NCI-H82 treated with DMSO at 0.1 percent for 48 hours (cell line): Measurements from ENCODE around the gene NPIPA2.
"Not testable (repeated sequence)": the region's sequence is repeated elsewhere in the genome, so short reads cannot be mapped to it uniquely, and the experiment has no call there.

ENCODE experiments used
- DNase-seq: peaks from one replicate; lab custom pipeline; 2025; ENCODE audit not compliant: unreplicated experiment; lab: John Stamatoyannopoulos, UW

Gene NPIPA2

DNA sequence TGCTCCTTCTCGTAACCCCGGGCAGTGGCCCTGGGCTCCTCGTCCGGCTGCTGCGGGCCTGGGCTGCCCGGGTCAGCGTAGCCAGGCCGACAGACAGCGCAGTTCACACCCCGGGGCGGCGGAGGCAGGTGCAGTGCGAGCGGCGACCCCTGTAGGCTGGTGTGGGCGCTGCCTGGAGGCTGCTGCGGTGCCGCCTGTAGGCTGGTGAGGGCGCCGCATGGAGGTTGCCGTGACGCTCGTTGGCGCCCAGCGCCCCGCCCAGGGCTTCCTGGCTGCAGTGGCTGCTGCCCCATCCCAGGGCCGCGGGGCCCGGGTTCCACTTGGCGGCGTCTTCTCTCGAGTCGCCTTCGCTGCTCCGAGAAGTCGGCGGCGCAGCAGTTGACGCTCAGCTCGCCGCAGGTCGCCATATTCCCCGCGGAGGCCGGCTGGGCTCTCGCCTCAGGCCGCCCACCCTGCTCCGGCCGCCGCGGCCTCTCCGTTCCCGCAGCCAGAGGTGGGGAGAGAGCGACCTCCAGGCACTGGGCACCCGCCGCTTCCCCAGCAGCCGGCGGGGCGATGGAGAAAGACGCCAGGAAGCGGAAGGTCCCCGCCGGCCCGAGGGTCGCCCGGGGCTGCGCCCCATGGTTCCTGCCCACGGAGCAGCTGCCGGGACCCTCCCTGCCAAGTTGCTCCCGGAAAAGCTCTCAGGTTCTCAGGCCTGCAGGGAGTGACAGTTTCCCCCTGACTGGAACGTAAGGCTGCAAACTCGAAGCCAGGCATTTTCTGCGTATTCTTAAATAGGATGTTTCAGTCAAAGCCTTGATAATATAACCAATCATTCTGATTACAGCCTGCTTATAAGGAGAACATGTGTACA is at the start of gene NPIPA2:
TSS of gene NPIPA2 (plus strand) at position 261 of the 856 bp plus-strand sequence. CDS start 5,533 bp downstream, outside the sequence.
- DNase-seq: not testable (repeated sequence)

DNA sequence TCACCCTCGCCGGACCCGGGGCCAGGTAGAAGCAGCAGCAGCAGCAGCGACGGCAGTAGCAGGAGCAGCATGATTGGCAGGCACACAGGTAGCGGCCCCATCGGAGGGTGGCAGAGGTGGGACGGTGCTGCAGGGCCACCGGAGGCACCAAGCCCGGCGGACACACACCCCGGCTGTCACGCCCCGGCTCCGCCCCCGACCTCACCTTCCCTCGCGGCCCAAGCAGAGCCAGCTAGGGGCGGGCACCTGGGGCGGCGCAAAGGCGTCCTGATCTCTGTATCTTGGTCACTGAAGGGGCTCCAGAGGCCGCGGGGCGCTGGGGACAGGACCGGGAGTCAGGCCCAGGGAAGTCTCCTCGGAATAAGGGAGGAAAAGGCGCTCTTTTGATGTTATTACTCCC is 48.2 kb upstream of the NPIPA2 start, which contains the start of gene PLA2G10:
TSS of gene PLA2G10 (minus strand) at position 180 of the 400 bp plus-strand sequence. CDS start at position 101, 79 bp downstream.
- DNase-seq: not testable (repeated sequence)

DNA sequence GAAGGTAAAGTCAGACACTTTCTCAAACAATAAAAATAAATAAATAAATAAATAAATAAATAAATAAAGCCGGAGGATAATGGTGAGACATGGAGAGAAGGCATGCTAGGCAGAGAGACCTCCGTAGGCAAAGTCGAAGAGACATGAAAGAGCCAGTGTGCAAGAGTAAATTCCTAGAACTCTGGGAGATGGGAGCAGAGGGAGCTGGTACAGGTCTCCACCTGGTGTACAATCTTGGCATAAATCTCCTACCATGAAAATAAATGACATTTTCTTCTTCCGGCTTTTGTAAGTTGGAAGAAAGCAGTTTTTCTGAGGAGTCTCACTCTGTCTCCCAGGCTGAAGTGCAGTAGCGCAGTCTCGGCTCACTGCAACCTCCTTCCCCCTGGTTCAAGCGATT is 40.5 kb upstream of the NPIPA2 start:
- DNase-seq: not testable (repeated sequence)

DNA sequence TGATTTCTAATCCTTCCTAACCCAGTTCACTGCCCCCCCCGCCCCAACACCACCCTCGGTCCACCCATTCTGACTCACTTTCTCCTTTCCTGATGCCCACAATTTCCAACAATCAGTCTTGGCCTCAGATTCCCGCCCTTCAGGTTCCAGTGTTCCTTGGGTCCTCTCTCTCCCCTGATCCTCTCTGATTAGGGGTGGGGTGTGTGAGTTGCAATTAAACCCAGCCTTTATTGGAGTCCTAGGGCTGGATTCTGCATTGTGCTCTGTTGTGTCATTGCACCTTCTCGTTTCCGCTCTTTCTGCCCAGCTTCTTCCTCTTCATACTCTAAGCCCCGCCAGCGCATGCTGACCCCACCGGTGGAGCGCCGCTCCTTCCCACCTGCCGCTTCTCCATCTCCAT is 39.7 kb upstream of the NPIPA2 start:
- DNase-seq: not testable (repeated sequence)

DNA sequence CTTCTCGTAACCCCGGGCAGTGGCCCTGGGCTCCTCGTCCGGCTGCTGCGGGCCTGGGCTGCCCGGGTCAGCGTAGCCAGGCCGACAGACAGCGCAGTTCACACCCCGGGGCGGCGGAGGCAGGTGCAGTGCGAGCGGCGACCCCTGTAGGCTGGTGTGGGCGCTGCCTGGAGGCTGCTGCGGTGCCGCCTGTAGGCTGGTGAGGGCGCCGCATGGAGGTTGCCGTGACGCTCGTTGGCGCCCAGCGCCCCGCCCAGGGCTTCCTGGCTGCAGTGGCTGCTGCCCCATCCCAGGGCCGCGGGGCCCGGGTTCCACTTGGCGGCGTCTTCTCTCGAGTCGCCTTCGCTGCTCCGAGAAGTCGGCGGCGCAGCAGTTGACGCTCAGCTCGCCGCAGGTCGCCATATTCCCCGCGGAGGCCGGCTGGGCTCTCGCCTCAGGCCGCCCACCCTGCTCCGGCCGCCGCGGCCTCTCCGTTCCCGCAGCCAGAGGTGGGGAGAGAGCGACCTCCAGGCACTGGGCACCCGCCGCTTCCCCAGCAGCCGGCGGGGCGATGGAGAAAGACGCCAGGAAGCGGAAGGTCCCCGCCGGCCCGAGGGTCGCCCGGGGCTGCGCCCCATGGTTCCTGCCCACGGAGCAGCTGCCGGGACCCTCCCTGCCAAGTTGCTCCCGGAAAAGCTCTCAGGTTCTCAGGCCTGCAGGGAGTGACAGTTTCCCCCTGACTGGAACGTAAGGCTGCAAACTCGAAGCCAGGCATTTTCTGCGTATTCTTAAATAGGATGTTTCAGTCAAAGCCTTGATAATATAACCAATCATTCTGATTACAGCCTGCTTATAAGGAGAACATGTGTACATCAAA is 38.9 kb upstream of the NPIPA2 start, which contains the start of gene NPIPA3:
TSS of gene NPIPA3 (plus strand) at position 256 of the 856 bp plus-strand sequence. CDS start 5,533 bp downstream, outside the sequence.
- DNase-seq: not testable (repeated sequence)

DNA sequence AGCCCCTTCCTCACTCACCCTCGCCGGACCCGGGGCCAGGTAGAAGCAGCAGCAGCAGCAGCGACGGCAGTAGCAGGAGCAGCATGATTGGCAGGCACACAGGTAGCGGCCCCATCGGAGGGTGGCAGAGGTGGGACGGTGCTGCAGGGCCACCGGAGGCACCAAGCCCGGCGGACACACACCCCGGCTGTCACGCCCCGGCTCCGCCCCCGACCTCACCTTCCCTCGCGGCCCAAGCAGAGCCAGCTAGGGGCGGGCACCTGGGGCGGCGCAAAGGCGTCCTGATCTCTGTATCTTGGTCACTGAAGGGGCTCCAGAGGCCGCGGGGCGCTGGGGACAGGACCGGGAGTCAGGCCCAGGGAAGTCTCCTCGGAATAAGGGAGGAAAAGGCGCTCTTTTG is 9.1 kb upstream of the NPIPA2 start:
- DNase-seq: not testable (repeated sequence)

DNA sequence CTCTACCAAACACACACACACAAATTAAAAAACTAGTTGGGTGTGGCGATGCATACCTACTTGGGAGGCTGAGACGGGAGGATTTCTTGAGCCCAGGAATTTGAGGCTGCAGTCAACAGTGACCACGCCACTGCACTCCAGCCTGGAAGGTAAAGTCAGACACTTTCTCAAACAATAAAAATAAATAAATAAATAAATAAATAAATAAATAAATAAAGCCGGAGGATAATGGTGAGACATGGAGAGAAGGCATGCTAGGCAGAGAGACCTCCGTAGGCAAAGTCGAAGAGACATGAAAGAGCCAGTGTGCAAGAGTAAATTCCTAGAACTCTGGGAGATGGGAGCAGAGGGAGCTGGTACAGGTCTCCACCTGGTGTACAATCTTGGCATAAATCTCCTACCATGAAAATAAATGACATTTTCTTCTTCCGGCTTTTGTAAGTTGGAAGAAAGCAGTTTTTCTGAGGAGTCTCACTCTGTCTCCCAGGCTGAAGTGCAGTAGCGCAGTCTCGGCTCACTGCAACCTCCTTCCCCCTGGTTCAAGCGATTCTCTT is 1.4 kb upstream of the NPIPA2 start:
- not testable (repeated sequence) for DNase-seq

DNA sequence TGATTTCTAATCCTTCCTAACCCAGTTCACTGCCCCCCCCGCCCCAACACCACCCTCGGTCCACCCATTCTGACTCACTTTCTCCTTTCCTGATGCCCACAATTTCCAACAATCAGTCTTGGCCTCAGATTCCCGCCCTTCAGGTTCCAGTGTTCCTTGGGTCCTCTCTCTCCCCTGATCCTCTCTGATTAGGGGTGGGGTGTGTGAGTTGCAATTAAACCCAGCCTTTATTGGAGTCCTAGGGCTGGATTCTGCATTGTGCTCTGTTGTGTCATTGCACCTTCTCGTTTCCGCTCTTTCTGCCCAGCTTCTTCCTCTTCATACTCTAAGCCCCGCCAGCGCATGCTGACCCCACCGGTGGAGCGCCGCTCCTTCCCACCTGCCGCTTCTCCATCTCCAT is 539 bp upstream of the NPIPA2 start:
- DNase-seq: not testable (repeated sequence)

DNA sequence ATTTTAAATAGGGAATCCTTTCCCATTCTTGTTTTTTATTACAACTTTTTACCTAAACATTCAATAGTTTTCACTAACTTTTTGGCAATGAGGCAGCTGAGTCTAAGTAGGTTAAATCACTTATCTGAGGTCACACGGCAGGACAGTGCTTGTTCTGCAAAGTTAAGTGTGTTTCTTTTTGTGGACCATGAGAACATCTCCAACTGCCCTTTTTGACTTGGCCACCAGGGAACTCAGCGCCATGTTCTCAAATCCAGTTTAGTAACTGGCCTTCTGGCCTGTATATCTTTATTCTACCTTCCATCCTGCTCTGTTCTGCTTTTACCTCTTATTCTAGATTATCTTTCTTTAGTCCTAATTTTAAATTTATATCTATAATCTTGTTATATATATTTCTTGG is 31.3 kb downstream of the NPIPA2 start:
- not testable (repeated sequence) for DNase-seq

DNA sequence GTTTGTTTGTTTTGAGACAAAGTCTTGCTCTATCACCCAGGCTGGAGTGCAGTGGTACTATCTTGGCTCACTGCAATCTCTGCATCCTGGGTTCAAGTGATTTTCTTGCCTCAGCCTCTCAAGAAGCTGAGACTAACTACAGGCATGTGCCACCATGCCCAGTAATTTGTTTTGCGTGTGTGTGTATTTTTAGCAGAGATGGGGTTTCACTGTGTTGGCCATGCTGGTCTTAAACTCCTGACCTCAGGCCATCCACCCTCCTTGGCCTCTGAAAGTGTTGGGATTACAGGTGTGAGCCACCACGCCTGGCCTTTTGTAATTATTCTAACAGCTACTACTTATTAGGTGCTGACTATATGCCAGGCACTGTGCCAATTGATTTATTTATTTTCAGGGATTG is 33.3 kb downstream of the NPIPA2 start:
- DNase-seq: not testable (repeated sequence)

DNA sequence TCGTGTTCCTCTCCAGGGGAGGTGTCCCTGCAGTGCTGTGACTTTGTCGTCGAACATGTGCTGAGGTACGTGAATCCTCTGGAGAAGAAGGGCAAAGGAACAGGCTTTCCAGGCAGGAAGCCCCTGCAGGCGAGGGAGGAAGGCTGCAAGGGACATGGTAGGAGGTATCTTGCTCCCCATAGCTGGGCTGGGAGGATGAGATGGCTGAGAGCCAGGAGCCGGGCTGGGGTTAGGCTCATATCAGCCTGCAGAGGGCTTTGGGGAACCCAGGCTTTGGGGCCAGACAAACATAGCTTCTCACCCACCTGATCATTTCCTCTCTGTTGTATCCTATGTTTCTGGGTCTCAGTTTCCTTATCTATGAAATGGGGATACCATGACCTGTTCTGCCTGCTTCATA is 34.4 kb downstream of the NPIPA2 start:
- not testable (repeated sequence) for DNase-seq

DNA sequence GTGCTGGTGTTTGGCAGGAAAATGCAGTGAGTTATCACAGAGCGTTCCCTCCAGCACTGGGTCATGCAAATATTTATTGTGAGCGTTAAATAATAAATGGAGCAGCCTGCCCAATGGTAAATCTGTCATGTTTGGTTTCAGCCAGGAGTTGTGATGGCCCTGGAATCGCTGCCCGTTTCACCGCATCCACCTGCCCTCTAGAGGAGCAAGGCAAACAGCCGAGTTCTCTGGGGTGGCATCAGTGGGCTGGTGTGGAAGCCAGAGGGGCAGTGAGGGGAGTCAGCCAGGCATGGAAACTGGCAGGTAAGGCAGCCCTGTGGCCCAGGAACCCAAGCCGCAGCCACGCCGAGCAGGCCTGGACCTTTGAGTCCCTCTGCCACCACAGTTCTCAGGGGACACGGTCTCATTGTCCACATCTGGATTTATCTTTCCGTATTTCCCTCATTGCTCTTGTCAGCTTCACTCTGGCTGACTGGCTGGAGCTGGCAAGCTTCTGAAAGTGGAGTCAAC is 37.1 kb downstream of the NPIPA2 start:
- DNase-seq: not testable (repeated sequence)

DNA sequence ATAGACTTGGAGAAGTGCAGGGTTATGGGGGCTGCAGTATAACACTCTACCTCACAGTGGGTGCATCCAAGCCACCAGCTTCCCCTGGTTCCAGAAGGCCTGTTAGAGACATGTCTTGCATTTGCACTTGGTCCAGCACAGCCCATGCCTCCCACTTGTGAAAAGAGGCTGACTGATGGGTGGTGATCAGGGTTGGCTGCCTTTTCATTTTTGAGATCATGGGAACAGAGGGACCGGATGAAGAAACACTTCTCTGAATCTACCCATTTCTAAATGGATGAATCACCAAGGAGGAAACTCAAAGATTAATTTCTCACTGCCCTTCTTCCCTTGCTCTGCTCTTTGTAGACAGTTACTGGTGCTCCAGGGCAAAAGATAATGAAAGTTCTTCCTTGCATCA is 43.8 kb downstream of the NPIPA2 start:
- not testable (repeated sequence) for DNase-seq

DNA sequence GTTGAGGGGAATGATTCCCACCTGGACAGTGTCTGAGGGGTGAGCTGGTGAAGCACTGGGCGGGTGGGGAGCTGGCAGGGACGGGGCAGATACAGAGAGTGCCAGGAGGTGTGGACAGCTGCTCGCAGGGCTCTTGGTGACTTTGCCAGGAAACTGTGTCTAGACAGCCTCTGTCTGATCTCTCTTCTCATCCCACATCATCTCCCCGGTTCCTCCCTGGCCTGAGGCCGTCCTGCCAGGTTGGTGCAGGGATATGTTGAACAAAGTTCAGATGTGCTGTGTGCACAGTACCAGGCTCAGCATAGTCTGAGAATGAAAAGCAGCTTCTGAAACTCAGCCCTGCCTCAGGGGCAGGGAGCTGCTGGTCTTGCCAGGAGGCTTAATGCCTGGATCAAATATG is 47.2 kb downstream of the NPIPA2 start:
- DNase-seq: not testable (repeated sequence)

DNA sequence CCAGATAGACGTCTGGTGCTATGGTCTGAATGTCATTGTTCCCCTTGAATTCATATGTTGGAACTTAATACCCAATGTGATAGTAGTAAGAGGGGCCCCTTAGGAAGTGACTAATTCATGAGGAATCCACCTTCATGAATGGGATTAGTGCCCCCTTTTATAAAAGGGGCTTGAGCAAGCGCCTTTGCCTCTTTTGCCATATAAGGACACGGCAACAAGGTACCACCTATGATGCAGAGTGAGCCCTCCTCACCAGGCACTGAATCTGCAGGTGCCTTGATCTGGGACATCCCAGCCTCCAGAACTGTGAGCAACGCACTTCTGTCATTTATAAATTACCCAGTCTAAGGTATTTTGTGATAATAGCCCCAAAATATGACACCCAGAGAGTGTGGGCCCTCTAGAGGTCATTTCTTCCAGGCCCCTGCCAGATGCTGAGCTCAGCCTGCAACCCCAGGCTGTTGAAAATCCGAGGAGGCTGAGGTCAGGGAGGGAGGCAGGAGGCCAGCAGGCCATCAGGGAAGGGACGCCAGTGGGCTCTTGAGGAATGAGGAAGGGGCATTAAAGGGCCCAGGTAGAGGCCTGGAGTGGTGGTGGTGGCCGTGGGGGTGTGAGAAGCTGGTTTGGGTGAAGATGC is 48.1 kb downstream of the NPIPA2 start:
- not testable (repeated sequence) for DNase-seq

DNA sequence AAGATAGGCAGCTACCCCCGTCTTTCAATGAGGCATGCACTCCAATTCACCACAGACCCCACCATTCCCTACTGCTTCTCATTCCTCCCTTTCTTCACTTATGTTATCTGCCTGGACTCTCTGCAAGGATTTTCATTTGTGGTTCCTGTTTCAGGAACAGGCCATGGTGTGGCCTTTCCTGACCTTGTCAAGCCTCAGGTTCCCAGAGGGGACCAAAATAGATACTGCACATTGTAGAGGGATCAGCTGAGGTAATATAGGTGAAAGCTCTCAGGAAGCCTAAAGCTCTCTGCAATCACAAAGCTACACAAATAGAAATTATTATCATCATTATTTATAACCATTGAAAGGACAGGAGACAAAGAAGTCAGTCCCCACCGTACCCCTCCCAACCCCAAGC is 50.6 kb downstream of the NPIPA2 start:
- DNase-seq: not testable (repeated sequence)

DNA sequence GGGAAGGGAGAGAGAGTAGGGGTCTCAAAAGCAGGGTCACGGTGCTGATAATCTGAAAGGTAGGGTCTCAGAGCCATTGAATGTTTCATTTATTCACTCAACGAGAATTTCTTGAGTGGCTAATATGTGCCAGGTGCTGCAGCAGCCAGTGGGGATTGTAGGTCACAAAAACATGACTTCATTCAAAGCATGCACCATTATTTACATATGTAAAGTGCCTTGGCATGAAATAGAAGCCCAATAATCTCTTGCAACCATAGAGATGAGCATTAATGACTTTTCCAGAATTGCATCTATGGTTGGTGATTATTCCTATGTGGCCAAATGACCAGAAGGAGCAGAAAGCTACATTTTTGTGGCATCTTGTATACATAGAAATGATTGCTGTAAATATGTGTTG is 55.2 kb downstream of the NPIPA2 start:
- not testable (repeated sequence) for DNase-seq

DNA sequence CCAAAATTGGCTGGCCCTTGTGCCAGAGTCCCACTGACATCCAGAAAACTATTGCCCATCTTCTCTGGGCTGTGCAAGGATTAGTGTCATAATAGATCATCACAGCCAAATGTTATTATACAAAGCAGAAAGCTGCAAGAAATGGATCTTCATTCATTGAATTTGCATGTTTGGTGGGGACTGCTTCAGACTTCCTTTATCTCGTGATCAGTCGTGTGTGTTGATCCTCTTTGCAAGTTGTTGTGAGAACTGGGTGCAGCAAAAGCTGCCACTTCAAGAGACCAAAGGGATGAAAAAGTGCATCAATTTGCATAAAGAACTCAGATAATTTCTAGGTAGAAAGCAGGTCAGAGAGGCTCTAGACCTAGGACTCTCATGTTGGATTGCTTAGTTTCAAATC is 61.2 kb downstream of the NPIPA2 start:
- DNase-seq: not testable (repeated sequence)

DNA sequence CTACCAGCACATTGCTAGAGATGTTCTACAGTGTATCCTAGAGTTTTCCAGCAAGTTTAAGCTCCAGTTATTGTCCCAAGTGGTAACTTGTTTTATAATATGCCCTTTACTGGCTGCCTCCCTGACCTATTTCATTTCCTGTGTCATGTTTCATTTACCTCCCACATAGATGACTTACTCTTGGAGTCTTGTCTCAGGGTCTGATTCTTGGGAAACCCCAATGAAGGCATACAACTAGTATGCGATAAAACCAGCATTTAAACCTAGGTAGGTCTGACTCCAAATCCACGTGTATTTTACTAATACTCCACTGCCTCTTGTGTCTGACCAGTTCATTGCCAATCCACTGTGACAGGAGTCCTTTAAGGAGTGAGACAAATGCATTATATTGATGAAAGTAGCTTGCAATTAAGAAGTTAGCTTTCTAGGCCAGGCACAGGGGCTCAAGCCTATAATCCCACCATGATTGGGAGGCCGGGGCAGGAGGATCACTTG is 64.9 kb downstream of the NPIPA2 start:
- not testable (repeated sequence) for DNase-seq

DNA sequence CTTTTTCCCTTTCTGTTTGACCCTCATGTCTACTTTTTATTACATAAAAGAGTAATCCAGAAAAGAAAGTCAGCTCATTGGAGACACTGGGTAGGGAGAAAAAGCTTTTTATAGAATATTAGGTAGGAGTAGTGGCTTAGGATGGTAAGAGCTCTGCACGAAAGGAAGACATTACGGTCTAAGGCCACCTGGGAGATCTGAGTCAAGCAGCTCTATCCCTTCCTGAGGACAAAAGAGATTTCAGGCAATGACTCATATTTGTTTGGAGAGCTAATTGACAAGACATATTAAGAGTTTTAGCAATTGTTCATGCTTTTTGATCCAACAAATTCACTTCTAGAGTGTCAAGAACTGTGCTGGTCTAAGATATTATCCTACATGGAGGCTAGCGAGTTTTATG is 71.6 kb downstream of the NPIPA2 start:
- not testable (repeated sequence) for DNase-seq
